Neural cell (in vitro differentiated cells): Measurements from ENCODE around the gene MTPN.

ENCODE experiments used
- EP300 ChIP-seq: fragments of 450-650 bp; conservative IDR thresholded peaks from 2 replicates; pipeline ENCODE4 v1.6.1; 2014; ENCODE audit warnings: antibody characterized with exemption, mild to moderate bottlenecking, moderate library complexity; ENCODE audit not compliant: poor library complexity, severe bottlenecking
- EZH2 ChIP-seq: fragments of 200-600, 300-800 bp; shearing (Covaris generic), sonication (generic); IDR thresholded peaks from 2 replicates; pipeline ENCODE4 v1.6.1; 2014; ENCODE audit warnings: antibody characterized with exemption, low read length, borderline replicate concordance, mild to moderate bottlenecking; ENCODE audit not compliant: insufficient read depth, poor library complexity, severe bottlenecking
- MXI1 ChIP-seq: fragments of 450-650 bp; conservative IDR thresholded peaks from 2 replicates; pipeline ENCODE4 v1.6.1; 2014; ENCODE audit warnings: antibody characterized with exemption, mild to moderate bottlenecking; ENCODE audit not compliant: poor library complexity, severe bottlenecking
- POLR2AphosphoS5 ChIP-seq: IDR thresholded peaks from 2 replicates; pipeline ENCODE4 v1.6.1; 2012
- RAD21 ChIP-seq: fragments of 450-650 bp; conservative IDR thresholded peaks from 2 replicates; pipeline ENCODE4 v1.6.1; 2014; ENCODE audit warnings: antibody characterized with exemption, mild to moderate bottlenecking, moderate library complexity
- SMC3 ChIP-seq: fragments of 450-650 bp; conservative IDR thresholded peaks from 2 replicates; pipeline ENCODE4 v1.6.1; 2014; ENCODE audit warnings: antibody characterized with exemption, mild to moderate bottlenecking, moderate library complexity; ENCODE audit not compliant: poor library complexity
- TAF1 ChIP-seq: IDR thresholded peaks from 2 replicates; pipeline ENCODE4 v1.6.1; 2012; ENCODE audit warnings: low read depth
- TF ChIP-seq, protein P1 (sequence below): fragments of 450-650 bp; IDR thresholded peaks from 2 replicates; pipeline ENCODE4 v1.5.1; 2014; ENCODE audit warnings: antibody characterized with exemption, mild to moderate bottlenecking, moderate library complexity; ENCODE audit not compliant: poor library complexity, severe bottlenecking
- TF ChIP-seq, protein P2 (sequence below): IDR thresholded peaks from 2 replicates; pipeline ENCODE4 v1.6.1; 2012; ENCODE audit warnings: borderline replicate concordance

DNA sequence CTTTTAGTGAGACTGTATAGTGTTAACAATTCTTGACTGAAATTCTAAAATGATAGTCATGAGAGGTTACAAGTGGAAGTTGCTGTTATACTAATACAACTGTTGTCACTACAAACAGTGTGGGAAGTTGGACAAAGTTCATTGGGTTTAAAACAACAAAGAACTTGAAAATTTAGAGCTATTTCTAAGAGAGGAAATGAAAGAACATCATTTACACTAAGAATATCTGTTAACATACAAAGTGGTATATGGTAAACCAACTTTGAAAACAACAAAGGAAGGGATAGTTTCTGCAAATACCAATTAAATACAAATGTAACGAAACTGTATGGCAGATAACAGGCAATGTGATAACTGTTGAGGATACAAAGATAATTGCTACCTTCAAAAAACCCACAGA, 11.6 kb downstream of the MTPN start:
- TF ChIP-seq EP300 (no peak), POLR2AphosphoS5 (no peak), RAD21 (no peak), EZH2 (no peak), SMC3 (no peak), TAF1 (no peak), MXI1 (no peak)
- TF ChIP-seq, protein P1, sequence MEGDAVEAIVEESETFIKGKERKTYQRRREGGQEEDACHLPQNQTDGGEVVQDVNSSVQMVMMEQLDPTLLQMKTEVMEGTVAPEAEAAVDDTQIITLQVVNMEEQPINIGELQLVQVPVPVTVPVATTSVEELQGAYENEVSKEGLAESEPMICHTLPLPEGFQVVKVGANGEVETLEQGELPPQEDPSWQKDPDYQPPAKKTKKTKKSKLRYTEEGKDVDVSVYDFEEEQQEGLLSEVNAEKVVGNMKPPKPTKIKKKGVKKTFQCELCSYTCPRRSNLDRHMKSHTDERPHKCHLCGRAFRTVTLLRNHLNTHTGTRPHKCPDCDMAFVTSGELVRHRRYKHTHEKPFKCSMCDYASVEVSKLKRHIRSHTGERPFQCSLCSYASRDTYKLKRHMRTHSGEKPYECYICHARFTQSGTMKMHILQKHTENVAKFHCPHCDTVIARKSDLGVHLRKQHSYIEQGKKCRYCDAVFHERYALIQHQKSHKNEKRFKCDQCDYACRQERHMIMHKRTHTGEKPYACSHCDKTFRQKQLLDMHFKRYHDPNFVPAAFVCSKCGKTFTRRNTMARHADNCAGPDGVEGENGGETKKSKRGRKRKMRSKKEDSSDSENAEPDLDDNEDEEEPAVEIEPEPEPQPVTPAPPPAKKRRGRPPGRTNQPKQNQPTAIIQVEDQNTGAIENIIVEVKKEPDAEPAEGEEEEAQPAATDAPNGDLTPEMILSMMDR, result no peak
- TF ChIP-seq, protein P2, sequence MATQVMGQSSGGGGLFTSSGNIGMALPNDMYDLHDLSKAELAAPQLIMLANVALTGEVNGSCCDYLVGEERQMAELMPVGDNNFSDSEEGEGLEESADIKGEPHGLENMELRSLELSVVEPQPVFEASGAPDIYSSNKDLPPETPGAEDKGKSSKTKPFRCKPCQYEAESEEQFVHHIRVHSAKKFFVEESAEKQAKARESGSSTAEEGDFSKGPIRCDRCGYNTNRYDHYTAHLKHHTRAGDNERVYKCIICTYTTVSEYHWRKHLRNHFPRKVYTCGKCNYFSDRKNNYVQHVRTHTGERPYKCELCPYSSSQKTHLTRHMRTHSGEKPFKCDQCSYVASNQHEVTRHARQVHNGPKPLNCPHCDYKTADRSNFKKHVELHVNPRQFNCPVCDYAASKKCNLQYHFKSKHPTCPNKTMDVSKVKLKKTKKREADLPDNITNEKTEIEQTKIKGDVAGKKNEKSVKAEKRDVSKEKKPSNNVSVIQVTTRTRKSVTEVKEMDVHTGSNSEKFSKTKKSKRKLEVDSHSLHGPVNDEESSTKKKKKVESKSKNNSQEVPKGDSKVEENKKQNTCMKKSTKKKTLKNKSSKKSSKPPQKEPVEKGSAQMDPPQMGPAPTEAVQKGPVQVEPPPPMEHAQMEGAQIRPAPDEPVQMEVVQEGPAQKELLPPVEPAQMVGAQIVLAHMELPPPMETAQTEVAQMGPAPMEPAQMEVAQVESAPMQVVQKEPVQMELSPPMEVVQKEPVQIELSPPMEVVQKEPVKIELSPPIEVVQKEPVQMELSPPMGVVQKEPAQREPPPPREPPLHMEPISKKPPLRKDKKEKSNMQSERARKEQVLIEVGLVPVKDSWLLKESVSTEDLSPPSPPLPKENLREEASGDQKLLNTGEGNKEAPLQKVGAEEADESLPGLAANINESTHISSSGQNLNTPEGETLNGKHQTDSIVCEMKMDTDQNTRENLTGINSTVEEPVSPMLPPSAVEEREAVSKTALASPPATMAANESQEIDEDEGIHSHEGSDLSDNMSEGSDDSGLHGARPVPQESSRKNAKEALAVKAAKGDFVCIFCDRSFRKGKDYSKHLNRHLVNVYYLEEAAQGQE, result no peak
